H1 (cell line): Measurements from ENCODE around the gene RNASE13. TPM values are rescaled to one million over a fixed set of nuclear protein-coding genes. Genes with fewer than 3 reads are reported as not detected.

Experiments
- CTCF ChIA-PET: fragments of 300-600 bp; sonication (Branson Sonifier 250); formaldehyde crosslinking; loops from one replicate; lab custom pipeline; 2021; ENCODE audit not compliant: partially characterized antibody; lab: Charles Lee
- POLR2A ChIA-PET: fragments of 300-600 bp; sonication (Branson Sonifier 250); formaldehyde crosslinking; loops from one replicate; lab custom pipeline; 2021; ENCODE audit warnings: inconsistent platforms; ENCODE audit not compliant: partially characterized antibody; lab: Charles Lee
- DNase-seq, 2 experiments: peaks; one replicate each; pipeline versions ENCODE4 v3.0.0 to v3.0.0-alpha.2; 2010 to 2022; ENCODE audit warnings: low spot score in 2 of 2, low read depth in 1 of 2, mixed read lengths in 1 of 2
- FAIRE-seq: peaks from 2 replicates; lab custom pipeline; 2011; peaks lifted over from hg19 to GRCh38; lab: Jason Lieb, UNC
- H2AFZ ChIP-seq: 2 replicates; pipeline ENCODE4 v1.8.1; 2012; ENCODE audit warnings: low read length, inconsistent platforms
- H2AK5ac ChIP-seq: 2 replicates; pipeline ENCODE4 v1.6.1; 2013; ENCODE audit warnings: low read depth, low read length
- H2BK120ac ChIP-seq: replicated peaks from 2 replicates; pipeline ENCODE3; 2013; ENCODE audit warnings: low read depth, low read length, inconsistent platforms
- H2BK12ac ChIP-seq: 2 replicates; pipeline ENCODE4 v1.6.1; 2013; ENCODE audit warnings: low read depth, low read length
- H2BK15ac ChIP-seq: 2 replicates; pipeline ENCODE4 v1.6.1; 2013; ENCODE audit warnings: low read length
- H2BK20ac ChIP-seq: 2 replicates; pipeline ENCODE4 v1.6.1; 2013; ENCODE audit warnings: low read length
- H2BK5ac ChIP-seq: 2 replicates; pipeline ENCODE4 v1.6.1; 2013; ENCODE audit warnings: low read depth, low read length
- H3K14ac ChIP-seq: 2 replicates; pipeline ENCODE4 v1.6.1; 2013; ENCODE audit warnings: inconsistent platforms; ENCODE audit not compliant: insufficient read length
- H3K18ac ChIP-seq: 2 replicates; pipeline ENCODE4 v1.6.1; 2013; ENCODE audit warnings: low read length; ENCODE audit errors: extremely low read depth
- H3K23ac ChIP-seq: 2 replicates; pipeline ENCODE4 v1.6.1; 2013; ENCODE audit warnings: inconsistent platforms; ENCODE audit not compliant: insufficient read length
- H3K23me2 ChIP-seq: 2 replicates; pipeline ENCODE4 v1.6.1; 2013; ENCODE audit warnings: low read depth, low read length
- H3K27ac ChIP-seq: 2 replicates; pipeline ENCODE4 v1.6.1; 2011; ENCODE audit warnings: low read depth, low read length, inconsistent platforms
- H3K27me3 ChIP-seq, 4 experiments: replicated peaks in 1 of 4; 1 replicate in 1 of 4; 2 replicates in 3 of 4; pipeline versions ENCODE4 v1.6.1 to v1.8.1; 2011 to 2013; ENCODE audit warnings: low read length in 3 of 4, mild to moderate bottlenecking in 3 of 4, inconsistent platforms in 2 of 4, mixed read lengths in 2 of 4, moderate library complexity in 1 of 4; ENCODE audit not compliant: control insufficient read depth in 3 of 4, insufficient read depth in 3 of 4; ENCODE audit errors: extremely low read depth in 1 of 4
- H3K36me3 ChIP-seq, 4 experiments: 2 replicates each; pipeline versions ENCODE4 v1.6.1 to v1.8.1; 2011 to 2013; ENCODE audit warnings: mild to moderate bottlenecking in 4 of 4, low read length in 3 of 4, moderate library complexity in 2 of 4, control low read depth in 1 of 4, inconsistent platforms in 1 of 4; ENCODE audit not compliant: insufficient read depth in 4 of 4, control insufficient read depth in 2 of 4
- H3K4ac ChIP-seq: replicated peaks from 2 replicates; pipeline ENCODE3; 2013; ENCODE audit warnings: low read length, low read depth, mixed read lengths, inconsistent platforms; ENCODE audit not compliant: insufficient read length
- H3K4me1 ChIP-seq, 4 experiments: replicated peaks in 1 of 4; 1 replicate in 1 of 4; 2 replicates in 3 of 4; pipeline versions ENCODE4 v1.6.1 to v1.8.1; 2011 to 2013; ENCODE audit warnings: low read length in 3 of 4, inconsistent platforms in 2 of 4, mixed read lengths in 1 of 4; ENCODE audit not compliant: insufficient read depth in 4 of 4, control insufficient read depth in 3 of 4
- H3K4me2 ChIP-seq, 2 experiments: 2 replicates each; pipeline versions ENCODE4 v1.6.1 to v1.8.1; 2011 to 2013; ENCODE audit warnings: low read depth in 2 of 2, low read length in 2 of 2, control low read depth in 1 of 2, inconsistent platforms in 1 of 2, mild to moderate bottlenecking in 1 of 2; ENCODE audit not compliant: insufficient read depth in 1 of 2
- H3K4me3 ChIP-seq, 4 experiments: fragments of 200-600, 300-600 bp in 1 of 4; sonication (generic), shearing (Covaris generic), sonication (Bioruptor Twin) in 1 of 4; 2 replicates each; pipeline versions ENCODE4 v1.5.1 to v1.8.1; 2011 to 2016; ENCODE audit warnings: low read length in 4 of 4, low read depth in 3 of 4, control low read depth in 2 of 4, inconsistent platforms in 2 of 4, mild to moderate bottlenecking in 2 of 4, mixed read lengths in 1 of 4, moderate library complexity in 1 of 4; ENCODE audit not compliant: insufficient read depth in 2 of 4; ENCODE audit errors: extremely low read depth in 1 of 4
- H3K56ac ChIP-seq: replicated peaks from 2 replicates; pipeline ENCODE3; 2013; ENCODE audit warnings: low read depth, mild to moderate bottlenecking, mixed read lengths, low read length, inconsistent platforms; ENCODE audit not compliant: insufficient read length
- H3K79me1 ChIP-seq: 2 replicates; pipeline ENCODE4 v1.6.1; 2013; ENCODE audit warnings: low read depth, low read length, control low read depth
- H3K79me2 ChIP-seq, 2 experiments: 2 replicates each; pipeline versions ENCODE4 v1.6.1 to v1.8.1; 2012 to 2013; ENCODE audit warnings: low read length in 2 of 2, mild to moderate bottlenecking in 2 of 2, inconsistent platforms in 1 of 2; ENCODE audit not compliant: insufficient read depth in 2 of 2, control insufficient read depth in 1 of 2
- H3K9ac ChIP-seq, 4 experiments: replicated peaks in 1 of 4; 1 replicate in 1 of 4; 2 replicates in 3 of 4; pipeline versions ENCODE4 v1.6.1 to v1.8.1; 2011 to 2013; ENCODE audit warnings: low read depth in 3 of 4, low read length in 3 of 4, control low read depth in 2 of 4, mild to moderate bottlenecking in 2 of 4, moderate library complexity in 2 of 4, inconsistent platforms in 1 of 4; ENCODE audit errors: extremely low read depth in 1 of 4
- H3K9me3 ChIP-seq, 2 experiments: 2 replicates each; pipeline versions ENCODE4 v1.6.1 to v1.8.1; 2012 to 2013; ENCODE audit warnings: mild to moderate bottlenecking in 2 of 2, moderate library complexity in 2 of 2, control low read depth in 1 of 2, inconsistent platforms in 1 of 2, low read depth in 1 of 2, low read length in 1 of 2, mixed read lengths in 1 of 2; ENCODE audit not compliant: insufficient read depth in 2 of 2
- H4K20me1 ChIP-seq, 2 experiments: replicated peaks in 1 of 2; 2 replicates each; pipeline versions ENCODE3 to v1.8.1; 2011 to 2013; ENCODE audit warnings: inconsistent platforms in 2 of 2, low read length in 2 of 2, mild to moderate bottlenecking in 1 of 2; ENCODE audit not compliant: insufficient read depth in 2 of 2, control insufficient read depth in 1 of 2
- H4K5ac ChIP-seq: 2 replicates; pipeline ENCODE4 v1.6.1; 2013; ENCODE audit warnings: low read length, low read depth, mixed read lengths, inconsistent platforms; ENCODE audit not compliant: insufficient read length
- H4K8ac ChIP-seq: 2 replicates; pipeline ENCODE4 v1.8.0; 2013; ENCODE audit warnings: mild to moderate bottlenecking, moderate library complexity, low read length, inconsistent platforms; ENCODE audit not compliant: insufficient read depth; ENCODE audit errors: extremely low read depth
- H4K91ac ChIP-seq: replicated peaks from 2 replicates; pipeline ENCODE3; 2013; ENCODE audit warnings: low read length, mixed read lengths, inconsistent platforms; ENCODE audit not compliant: insufficient read length
- CREB1 ChIP-seq: IDR thresholded peaks from 2 replicates; pipeline ENCODE4 v1.6.1; 2012; ENCODE audit warnings: inconsistent platforms
- HDAC6 ChIP-seq: IDR thresholded peaks from one replicate; pipeline ENCODE4 v1.7.1; 2012; ENCODE audit warnings: low read depth, mild to moderate bottlenecking, inconsistent platforms, low read length, moderate library complexity
- JUN ChIP-seq: IDR thresholded peaks from 2 replicates; pipeline ENCODE4 v1.6.1; 2011; ENCODE audit warnings: low read depth, mild to moderate bottlenecking, improper control_type of control experiment, low read length
- POU5F1 ChIP-seq: IDR thresholded peaks from 2 replicates; pipeline ENCODE4 v1.6.1; 2011; ENCODE audit warnings: low read depth, mild to moderate bottlenecking, low read length, moderate library complexity
- RBBP5 ChIP-seq: IDR thresholded peaks from 2 replicates; pipeline ENCODE4 v1.7.1; 2012; ENCODE audit warnings: low read depth, mild to moderate bottlenecking, inconsistent platforms, low read length, moderate library complexity, borderline replicate concordance
- RFX5 ChIP-seq: IDR thresholded peaks from 2 replicates; pipeline ENCODE4 v1.6.1; 2011; ENCODE audit warnings: low read depth, low read length, improper control_type of control experiment, borderline replicate concordance
- SUZ12 ChIP-seq: fragments of 200-600 bp; sonication (generic); IDR thresholded peaks from 2 replicates; pipeline ENCODE4 v1.6.1; 2012; ENCODE audit warnings: mild to moderate bottlenecking, inconsistent platforms, low read length, moderate library complexity, mixed read lengths
- TBP ChIP-seq: IDR thresholded peaks from 2 replicates; pipeline ENCODE4 v1.6.1; 2011; ENCODE audit warnings: low read depth, low read length, improper control_type of control experiment
- TCF12 ChIP-seq: IDR thresholded peaks from 2 replicates; pipeline ENCODE4 v1.6.1; 2011; ENCODE audit warnings: low read depth, mild to moderate bottlenecking, low read length
- WGBS, 2 experiments: shearing (Covaris generic) in 1 of 2; methylation state at CpG; one replicate each; pipeline versions ENCODE4 v1.1.6 to v1.1.7; 2013 to 2015; ENCODE audit warnings: low lambda C conversion rate in 2 of 2, mixed read lengths in 2 of 2, inconsistent platforms in 1 of 2, low coverage in 1 of 2, missing lambda C conversion rate in 1 of 2; ENCODE audit not compliant: insufficient replicate concordance in 2 of 2, insufficient coverage in 1 of 2, insufficient read length in 1 of 2; ENCODE audit errors: extremely low coverage in 1 of 2, missing lambda C conversion rate in 1 of 2; 5-methylcytosine and 5-hydroxymethylcytosine counted together
- polyA plus RNA-seq, 7 experiments: library from polyadenylated mRNA; depleted of rRNA in 3 of 7; stranded (reverse) in 5 of 7; unstranded in 2 of 7; fragments of >200 nt in 5 of 7; fragments of 200-250 nt in 2 of 7; gene quantifications; 1 replicate in 5 of 7; 2 replicates in 1 of 7; 4 replicates in 1 of 7; pipeline versions ENCODE4 v1.2.1 to v1.2.3, GENCODE V29; 2011 to 2013; ENCODE audit warnings: missing spikeins in 2 of 7, mixed read lengths in 2 of 7
- total RNA-seq: library from RNA; stranded (reverse); fragmentation: NEBNext Ultra II Directional; extraction: Animal tissue kit (Norgen Biotek cat#: 25700); gene quantifications from 2 replicates; pipeline ENCODE4 v1.2.1, GENCODE V29; 2021
- TF ChIP-seq, protein P1 (sequence below), 3 experiments: IDR thresholded peaks; 1 replicate in 2 of 3; 2 replicates in 1 of 3; pipeline versions ENCODE4 v1.5.1 to v1.6.1; 2011; ENCODE audit warnings: low read length in 3 of 3, mild to moderate bottlenecking in 3 of 3, inconsistent platforms in 2 of 3, low read depth in 1 of 3, moderate library complexity in 1 of 3; ENCODE audit not compliant: insufficient read depth in 1 of 3; ENCODE audit errors: control extremely low read depth in 1 of 3

Gene RNASE13
- total and polyA plus RNA-seq, 2 of the 8 experiments (the other 6 are each of a cell fraction or from before 2014, with no cell fraction given): not detected

GRCh38 chr14:21049271-21049673, 14.7 kb upstream of the RNASE13 start:
- Histone ChIP-seq H2AFZ (no peak overlapping the region), H3K27ac (no peak overlapping the region), H4K5ac (no peak overlapping the region), H3K4ac (no peak overlapping the region), H3K4me2 (no peak overlapping the region), H3K23ac (no peak overlapping the region), H3K4me3 (no peak overlapping the region), H3K18ac (no peak overlapping the region), H2BK120ac (no peak overlapping the region), H3K36me3 (no peaks in the 10 kb centered on the region), H3K14ac (no peak overlapping the region), H2BK12ac (no peak overlapping the region), H4K91ac (no peak overlapping the region), H3K4me1 (peaks cover 0 to under 1% (median 0%) of the 10 kb centered on the region in 4 experiments; a peak in 1 of 7 replicates), H3K79me1 (no peaks in the 10 kb centered on the region), H4K20me1 (no peaks in the 10 kb centered on the region), H2BK5ac (no peak overlapping the region), H3K56ac (no peak overlapping the region), H2BK15ac (no peak overlapping the region), H3K23me2 (no peaks in the 10 kb centered on the region), H3K27me3 (no peaks in the 10 kb centered on the region), H3K9me3 (no peaks in the 10 kb centered on the region), H3K9ac (no peak overlapping the region), H2BK20ac (no peak overlapping the region), H2AK5ac (no peak overlapping the region), H4K8ac (no peak overlapping the region), H3K79me2 (no peaks in the 10 kb centered on the region)
- no peak for TF ChIP-seq TCF12
- TF ChIP-seq TBP: no peak
- no peak for TF ChIP-seq RBBP5
- no peak for TF ChIP-seq SUZ12
- TF ChIP-seq POU5F1: no peak
- no peak for TF ChIP-seq CREB1
- no peak for TF ChIP-seq RFX5
- no peak for TF ChIP-seq JUN
- TF ChIP-seq, protein P1, sequence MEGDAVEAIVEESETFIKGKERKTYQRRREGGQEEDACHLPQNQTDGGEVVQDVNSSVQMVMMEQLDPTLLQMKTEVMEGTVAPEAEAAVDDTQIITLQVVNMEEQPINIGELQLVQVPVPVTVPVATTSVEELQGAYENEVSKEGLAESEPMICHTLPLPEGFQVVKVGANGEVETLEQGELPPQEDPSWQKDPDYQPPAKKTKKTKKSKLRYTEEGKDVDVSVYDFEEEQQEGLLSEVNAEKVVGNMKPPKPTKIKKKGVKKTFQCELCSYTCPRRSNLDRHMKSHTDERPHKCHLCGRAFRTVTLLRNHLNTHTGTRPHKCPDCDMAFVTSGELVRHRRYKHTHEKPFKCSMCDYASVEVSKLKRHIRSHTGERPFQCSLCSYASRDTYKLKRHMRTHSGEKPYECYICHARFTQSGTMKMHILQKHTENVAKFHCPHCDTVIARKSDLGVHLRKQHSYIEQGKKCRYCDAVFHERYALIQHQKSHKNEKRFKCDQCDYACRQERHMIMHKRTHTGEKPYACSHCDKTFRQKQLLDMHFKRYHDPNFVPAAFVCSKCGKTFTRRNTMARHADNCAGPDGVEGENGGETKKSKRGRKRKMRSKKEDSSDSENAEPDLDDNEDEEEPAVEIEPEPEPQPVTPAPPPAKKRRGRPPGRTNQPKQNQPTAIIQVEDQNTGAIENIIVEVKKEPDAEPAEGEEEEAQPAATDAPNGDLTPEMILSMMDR (IDR thresholded peaks at IDR 0.05; ENCODE audit: control extremely low read depth in 1 of 3, insufficient read depth in 1 of 3, low read depth in 1 of 3, low read length in 3 of 3): no peak
- no peak for TF ChIP-seq HDAC6
- WGBS, 2 experiments: 82% methylated on average over 3 of the region's 3 CpGs; no CpG with 5 or more reads in 1 of the 2 experiments
- ChIA-PET CTCF (interaction anchor here (0.9 to 3.7 kb wide), 7 partner anchors 10 to 78 kb away, joined by 3 to 28 read pairs (median 7); no protein-coding TSS in a partner anchor), POLR2A (interaction anchor here (1.3 kb wide), 1 partner anchor 10 kb away, joined by 3 read pairs; no protein-coding TSS in a partner anchor)
- DNase-seq (no peak), FAIRE-seq (no peak)
